SH-SY5Y (cell line): ENCODE measurements around the gene RAB6B.

Experiments used
- GATA2 ChIP-seq: IDR thresholded peaks from 2 replicates; pipeline ENCODE4 v1.6.1; 2011; ENCODE audit warnings: mild to moderate bottlenecking, low read depth, low read length
- GATA3 ChIP-seq: IDR thresholded peaks from 2 replicates; pipeline ENCODE4 v1.6.1; 2011; ENCODE audit warnings: low read depth, mild to moderate bottlenecking, low read length, moderate library complexity

GRCh38 chr3:133870822-133871221 is 24.9 kb downstream of the RAB6B start:
- no peak for TF ChIP-seq GATA3
- no peak for TF ChIP-seq GATA2
